Testis (tissue), 3 donors: ENCODE data around the gene TBC1D2. TPM values are rescaled to one million over a fixed set of nuclear protein-coding genes. Genes with fewer than 3 reads are reported as not detected.

Source experiments
- DNase-seq: peaks from one replicate; pipeline ENCODE4 v3.0.0-alpha.2; 2019
- H3K27ac ChIP-seq, 2 donors: fragments of 200-600 bp; sonication (generic); one replicate each; pipeline ENCODE4 v1.5.1; 2019
- H3K27me3 ChIP-seq: fragments of 200-600 bp; sonication (generic); one replicate; pipeline ENCODE4 v1.5.1; 2019
- H3K36me3 ChIP-seq: fragments of 200-600 bp; sonication (generic); one replicate; pipeline ENCODE4 v1.5.1; 2017; ENCODE audit warnings: low read depth; ENCODE audit errors: missing control alignments
- H3K4me1 ChIP-seq: fragments of 200-600 bp; sonication (generic); one replicate; pipeline ENCODE4 v1.5.1; 2019
- H3K4me3 ChIP-seq, 2 donors: fragments of 200-600 bp; sonication (generic); one replicate each; pipeline ENCODE4 v1.5.1; 2017 to 2019
- H3K9me3 ChIP-seq: fragments of 200-600 bp; sonication (generic); one replicate; pipeline ENCODE4 v1.5.1; 2017
- CTCF ChIP-seq, 3 experiments: fragments of 450-650 bp in 2 of 3; fragments of 200-600 bp in 1 of 3; sonication (generic) in 1 of 3; IDR thresholded peaks; one replicate each; pipeline ENCODE4 v1.5.1; 2016 to 2019; ENCODE audit warnings: antibody characterized with exemption in 3 of 3, mild to moderate bottlenecking in 2 of 3, moderate library complexity in 1 of 3
- POLR2A ChIP-seq: fragments of 450-650 bp; IDR thresholded peaks from one replicate; pipeline ENCODE4 v1.6.1; 2017; ENCODE audit warnings: antibody characterized with exemption, mild to moderate bottlenecking, moderate library complexity
- WGBS, 2 donors: methylation state at CpG; one replicate each; pipeline ENCODE4 v1.1.5; 2018; 5-methylcytosine and 5-hydroxymethylcytosine counted together
- intact Hi-C: fragments of 100-400 bp; cut with DNase I; formaldehyde crosslinking; loops from one replicate; pipeline ENCODE4 v1.15.1; 2023; ENCODE audit warnings: low total_unique reads
- polyA plus RNA-seq: library from polyadenylated mRNA; stranded (reverse); fragments of 350-450 nt; fragmentation: Illumina TruSeq; extraction: RNeasy Lipid Tissue Mini Kit (QIAGEN cat#74804); gene quantifications from one replicate; pipeline ENCODE4 v1.2.3, GENCODE V29; 2014; ENCODE audit warnings: low read depth, low replicate concordance; ENCODE audit not compliant: insufficient read depth
- total RNA-seq, 2 donors: library from RNA; depleted of rRNA; stranded (reverse); fragments of >200 nt; gene quantifications; one replicate each; pipeline ENCODE4 v1.2.3, GENCODE V29; 2016

The TBC1D2 gene
- total and polyA plus RNA-seq, 3 donors from 2014 or later, result 5.1 to 9.2 (median 8.5) TPM

- Histone ChIP-seq H3K4me3 (no peak overlapping the region), H3K36me3 (no peaks in the 10 kb centered on the region), H3K4me1 (peaks cover 41% of the 10 kb centered on the region), H3K27me3 (no peaks in the 10 kb centered on the region), H3K27ac (no peak overlapping the region), H3K9me3 (no peaks in the 10 kb centered on the region)
- no peak for TF ChIP-seq CTCF (IDR thresholded peaks at IDR 0.05)
- no peak for TF ChIP-seq POLR2A
- intact Hi-C loops, result no loop called here
- WGBS, 2 donors, result 75 to 84% methylated on average over 14 to 16 of the region's 16 CpGs
- no peak for DNase-seq
Measured at GRCh38 chr9:98173181-98173580, 82.3 kb downstream of the TBC1D2 start.

GRCh38 chr9:98172604-98173003 is 82.8 kb downstream of the TBC1D2 start:
- Histone ChIP-seq H3K4me1 (peaks cover 45% of the 10 kb centered on the region), H3K4me3 (no peak overlapping the region), H3K27me3 (no peaks in the 10 kb centered on the region), H3K36me3 (no peaks in the 10 kb centered on the region), H3K27ac (no peak overlapping the region), H3K9me3 (no peaks in the 10 kb centered on the region)
- WGBS, 2 donors, result 66 to 79% methylated on average over 3 of the region's 3 CpGs
- intact Hi-C loops, result no loop called here
- no peak for DNase-seq
- no peak for TF ChIP-seq POLR2A
- TF ChIP-seq CTCF (IDR thresholded peaks at IDR 0.05), result no peak

GRCh38 chr9:98171176-98171925 is 84.1 kb downstream of the TBC1D2 start:
- H3K36me3 ChIP-seq, result no peaks in the 10 kb centered on the region
- no peaks in the 10 kb centered on the region for H3K27me3 ChIP-seq
- WGBS, 2 donors, result 46 to 53% methylated on average over 14 to 16 of the region's 16 CpGs
- peaks cover 48% of the 10 kb centered on the region for H3K4me1 ChIP-seq
- intact Hi-C loops, result no loop called here
- H3K9me3 ChIP-seq, result no peaks in the 10 kb centered on the region
- no peak overlapping the region for H3K4me3 ChIP-seq
- no peak for TF ChIP-seq CTCF (IDR thresholded peaks at IDR 0.05)
- no peak for TF ChIP-seq POLR2A
- H3K27ac ChIP-seq, result no peak overlapping the region
- peak; percentile 93 for DNase-seq

GRCh38 chr9:98168941-98169488 is 86.4 kb downstream of the TBC1D2 start:
- Histone ChIP-seq H3K4me1 (peaks cover 45% of the 10 kb centered on the region), H3K4me3 (no peak overlapping the region), H3K36me3 (no peaks in the 10 kb centered on the region), H3K9me3 (no peaks in the 10 kb centered on the region), H3K27ac (no peak overlapping the region), H3K27me3 (no peaks in the 10 kb centered on the region)
- WGBS, 2 donors, result 52 to 71% methylated on average over 8 to 15 of the region's 15 CpGs
- TF ChIP-seq CTCF (IDR thresholded peaks at IDR 0.05), result no peak
- no peak for TF ChIP-seq POLR2A
- DNase-seq, result peak; percentile 89
- intact Hi-C loops, result no loop called here
